Natural killer cell treated with Interleukin-12 subunit alpha and Interleukin-12 subunit beta and Interleukin-15 and Interleukin-18, amount 100 ng/mL, for 72 hours (primary cell): ENCODE results near the gene PRX. TPM values are rescaled to one million over a fixed set of nuclear protein-coding genes. Genes with fewer than 3 reads are reported as not detected.
A peak's percentile ranks its signal among the peaks of the same experiment; 100 is the strongest.
"Not testable (repeated sequence)": the region's sequence is repeated elsewhere in the genome, so short reads cannot be mapped to it uniquely, and the experiment has no call there.

ENCODE experiments used
- ATAC-seq, 2 donors: fragments of 150-1000 bp; cut with Tn5 transposase in 1 of 2; sonication (Bioruptor Pico), chemical (Tn5 transposase) in 1 of 2; 2 replicates each; pipeline ENCODE4 v1.10.0; 2021
- DNase-seq: peaks from one replicate; pipeline ENCODE4 v3.0.0; 2022; ENCODE audit warnings: low spot score
- H3K27ac Mint-ChIP-seq, 2 donors: 1 replicate in 1 of 2; 2 replicates in 1 of 2; pipeline ENCODE4 v1.8.0; 2022; ENCODE audit warnings: mixed read lengths in 2 of 2, mild to moderate bottlenecking in 1 of 2, moderate library complexity in 1 of 2
- H3K27me3 Mint-ChIP-seq, 2 donors: 1 replicate in 1 of 2; 2 replicates in 1 of 2; pipeline ENCODE4 v1.8.0; 2022; ENCODE audit warnings: mixed read lengths in 2 of 2
- H3K36me3 Mint-ChIP-seq: one replicate; pipeline ENCODE4 v1.8.0; 2022; ENCODE audit warnings: mixed read lengths
- H3K4me1 Mint-ChIP-seq, 2 donors: 1 replicate in 1 of 2; 2 replicates in 1 of 2; pipeline ENCODE4 v1.8.0; 2022; ENCODE audit warnings: low read depth in 2 of 2, mixed read lengths in 2 of 2, mild to moderate bottlenecking in 1 of 2
- H3K4me3 Mint-ChIP-seq: one replicate; pipeline ENCODE4 v1.8.0; 2022; ENCODE audit warnings: mixed read lengths
- H3K9me3 Mint-ChIP-seq: 2 replicates; pipeline ENCODE4 v1.8.0; 2022; ENCODE audit warnings: mixed read lengths
- total RNA-seq, 2 donors: library from RNA; stranded (reverse); gene quantifications; one replicate each; pipeline ENCODE4 v1.2.3, GENCODE V29; 2022

The PRX gene, protein sequence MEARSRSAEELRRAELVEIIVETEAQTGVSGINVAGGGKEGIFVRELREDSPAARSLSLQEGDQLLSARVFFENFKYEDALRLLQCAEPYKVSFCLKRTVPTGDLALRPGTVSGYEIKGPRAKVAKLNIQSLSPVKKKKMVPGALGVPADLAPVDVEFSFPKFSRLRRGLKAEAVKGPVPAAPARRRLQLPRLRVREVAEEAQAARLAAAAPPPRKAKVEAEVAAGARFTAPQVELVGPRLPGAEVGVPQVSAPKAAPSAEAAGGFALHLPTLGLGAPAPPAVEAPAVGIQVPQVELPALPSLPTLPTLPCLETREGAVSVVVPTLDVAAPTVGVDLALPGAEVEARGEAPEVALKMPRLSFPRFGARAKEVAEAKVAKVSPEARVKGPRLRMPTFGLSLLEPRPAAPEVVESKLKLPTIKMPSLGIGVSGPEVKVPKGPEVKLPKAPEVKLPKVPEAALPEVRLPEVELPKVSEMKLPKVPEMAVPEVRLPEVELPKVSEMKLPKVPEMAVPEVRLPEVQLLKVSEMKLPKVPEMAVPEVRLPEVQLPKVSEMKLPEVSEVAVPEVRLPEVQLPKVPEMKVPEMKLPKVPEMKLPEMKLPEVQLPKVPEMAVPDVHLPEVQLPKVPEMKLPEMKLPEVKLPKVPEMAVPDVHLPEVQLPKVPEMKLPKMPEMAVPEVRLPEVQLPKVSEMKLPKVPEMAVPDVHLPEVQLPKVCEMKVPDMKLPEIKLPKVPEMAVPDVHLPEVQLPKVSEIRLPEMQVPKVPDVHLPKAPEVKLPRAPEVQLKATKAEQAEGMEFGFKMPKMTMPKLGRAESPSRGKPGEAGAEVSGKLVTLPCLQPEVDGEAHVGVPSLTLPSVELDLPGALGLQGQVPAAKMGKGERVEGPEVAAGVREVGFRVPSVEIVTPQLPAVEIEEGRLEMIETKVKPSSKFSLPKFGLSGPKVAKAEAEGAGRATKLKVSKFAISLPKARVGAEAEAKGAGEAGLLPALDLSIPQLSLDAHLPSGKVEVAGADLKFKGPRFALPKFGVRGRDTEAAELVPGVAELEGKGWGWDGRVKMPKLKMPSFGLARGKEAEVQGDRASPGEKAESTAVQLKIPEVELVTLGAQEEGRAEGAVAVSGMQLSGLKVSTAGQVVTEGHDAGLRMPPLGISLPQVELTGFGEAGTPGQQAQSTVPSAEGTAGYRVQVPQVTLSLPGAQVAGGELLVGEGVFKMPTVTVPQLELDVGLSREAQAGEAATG (N-terminal part only)
- under 1 TPM; 0.48 to 0.78 TPM for total RNA-seq

DNA sequence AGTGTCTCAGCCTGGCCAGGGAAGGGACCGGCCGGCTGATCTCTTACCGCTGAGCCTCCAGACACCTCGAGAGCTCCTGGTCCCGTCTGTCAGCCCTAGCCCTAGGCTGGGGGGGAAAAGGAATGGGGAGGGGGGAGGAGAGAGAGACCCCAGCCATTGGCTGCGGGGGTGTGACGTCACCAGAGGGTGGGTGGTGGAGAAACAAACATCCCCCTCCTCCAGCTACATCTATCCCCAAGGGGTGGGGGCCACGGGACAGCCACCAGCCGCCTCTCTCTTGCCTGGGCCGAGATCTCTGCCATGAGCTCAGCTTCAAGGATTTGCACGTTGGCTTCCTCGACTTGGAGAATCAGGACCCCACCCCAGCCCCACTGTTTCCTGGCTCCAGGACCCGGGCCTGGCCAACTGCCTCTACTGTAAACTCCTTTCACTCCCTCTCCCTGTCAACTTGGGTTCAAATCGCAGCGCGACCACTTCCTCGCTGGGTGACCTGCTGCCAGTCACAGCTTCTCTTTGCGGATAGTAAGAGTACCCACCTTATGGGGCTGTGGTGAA lies at the start of gene PRX:
TSS of gene PRX (minus strand) at position 88 of the 555 bp plus-strand sequence. CDS start 5,446 bp downstream, outside the sequence.
- DNase-seq (no peak), ATAC-seq (no peak)
- Mint-ChIP-seq H3K9me3 (no peaks in the 10 kb centered on the region), H3K36me3 (no peaks in the 10 kb centered on the region), H3K4me3 (peak within 1 kb of the TSS; percentile 4), H3K27ac (no peak within 1 kb of the TSS), H3K4me1 (peaks cover 30 to 35% of the 10 kb centered on the region in 2 donors), H3K27me3 (peaks cover 0 to 3% of the 10 kb centered on the region in 2 donors)

- H3K9me3 Mint-ChIP-seq, result no peaks in the 10 kb centered on the region
- H3K27ac Mint-ChIP-seq, result no peak overlapping the region
- DNase-seq, result no peak
- no peak for ATAC-seq
- H3K36me3 Mint-ChIP-seq, result peaks cover 4% of the 10 kb centered on the region
- peaks cover 23 to 26% of the 10 kb centered on the region in 2 donors for H3K4me1 Mint-ChIP-seq
- H3K27me3 Mint-ChIP-seq, result peaks cover 6 to 8% of the 10 kb centered on the region in 2 donors
- no peak overlapping the region for H3K4me3 Mint-ChIP-seq
Observed at GRCh38 chr19:40461669-40462221, 48.6 kb upstream of the PRX start.

GRCh38 chr19:40460185-40460584 lies 47.0 kb upstream of the PRX start:
- no peaks in the 10 kb centered on the region for H3K27me3 Mint-ChIP-seq
- no peaks in the 10 kb centered on the region for H3K9me3 Mint-ChIP-seq
- DNase-seq (no peak), ATAC-seq (no peak)
- no peak overlapping the region for H3K4me3 Mint-ChIP-seq
- no peaks in the 10 kb centered on the region for H3K36me3 Mint-ChIP-seq
- H3K27ac Mint-ChIP-seq, result no peak overlapping the region
- H3K4me1 Mint-ChIP-seq, result peaks cover 8 to 10% of the 10 kb centered on the region in 2 donors

- no peaks in the 10 kb centered on the region for H3K36me3 Mint-ChIP-seq
- H3K27me3 Mint-ChIP-seq, result no peaks in the 10 kb centered on the region
- H3K9me3 Mint-ChIP-seq, result no peaks in the 10 kb centered on the region
- DNase-seq, result no peak
- H3K4me1 Mint-ChIP-seq, result peaks cover 0 to 3% of the 10 kb centered on the region in 2 donors
- no peak for ATAC-seq
- no peak overlapping the region for H3K27ac Mint-ChIP-seq
- no peak overlapping the region for H3K4me3 Mint-ChIP-seq
Observed at GRCh38 chr19:40458597-40458974, 45.4 kb upstream of the PRX start.

GRCh38 chr19:40457953-40458596 lies 44.9 kb upstream of the PRX start:
- H3K9me3 Mint-ChIP-seq, result no peaks in the 10 kb centered on the region
- DNase-seq (no peak), ATAC-seq (no peak)
- no peak overlapping the region for H3K27ac Mint-ChIP-seq
- H3K4me3 Mint-ChIP-seq, result no peak overlapping the region
- peaks cover 0 to 3% of the 10 kb centered on the region in 2 donors for H3K4me1 Mint-ChIP-seq
- no peaks in the 10 kb centered on the region for H3K36me3 Mint-ChIP-seq
- no peaks in the 10 kb centered on the region for H3K27me3 Mint-ChIP-seq

DNA sequence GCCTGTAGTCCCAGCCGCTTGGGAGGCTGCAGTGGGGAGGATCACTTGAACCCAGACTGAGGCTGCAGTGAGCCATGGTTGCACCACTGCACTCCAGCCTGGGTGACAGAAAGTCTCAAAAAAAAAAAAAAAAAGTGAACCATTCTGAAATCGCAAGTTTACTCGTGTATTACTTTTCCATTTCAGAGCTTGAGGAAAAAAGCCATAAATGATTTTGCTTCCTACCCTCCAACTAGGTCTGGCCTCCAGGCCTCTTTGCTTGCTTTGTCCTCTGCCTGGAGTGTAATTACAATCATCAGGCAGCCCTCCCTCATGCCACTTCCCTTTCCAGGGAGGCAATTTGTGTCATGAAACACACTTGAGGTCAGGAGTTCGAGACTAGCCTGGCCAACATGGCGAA lies 43.9 kb upstream of the PRX start:
- no peak for DNase-seq
- no peak for ATAC-seq
- Mint-ChIP-seq H3K4me1 (peaks cover 0 to 3% of the 10 kb centered on the region in 2 donors), H3K27me3 (no peaks in the 10 kb centered on the region), H3K9me3 (no peaks in the 10 kb centered on the region), H3K4me3 (no peak overlapping the region), H3K27ac (no peak overlapping the region), H3K36me3 (no peaks in the 10 kb centered on the region)

DNA sequence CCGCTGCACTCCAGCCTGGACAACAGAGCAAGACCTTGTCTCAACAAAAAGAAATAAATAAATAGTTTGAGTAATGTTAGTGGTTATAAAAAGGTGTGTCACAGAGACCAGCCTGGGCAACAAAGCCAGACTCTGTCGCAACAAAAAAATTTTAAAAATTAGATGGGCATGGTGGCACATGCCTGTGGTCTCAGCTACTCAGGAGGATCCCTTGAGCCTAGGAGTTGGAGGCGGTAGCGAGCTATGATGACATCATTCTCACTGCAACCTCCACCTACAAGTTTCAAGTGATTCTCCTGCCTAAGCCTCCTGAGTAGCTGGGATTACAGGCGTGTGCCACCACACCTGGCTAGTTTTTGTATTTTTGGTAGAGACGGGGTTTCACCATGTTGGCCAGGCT lies 40.8 kb upstream of the PRX start:
- ATAC-seq, DNase-seq, H3K36me3 Mint-ChIP-seq, H3K27ac Mint-ChIP-seq, H3K4me1 Mint-ChIP-seq, H3K4me3 Mint-ChIP-seq, H3K27me3 Mint-ChIP-seq, H3K9me3 Mint-ChIP-seq: not testable (repeated sequence)

DNA sequence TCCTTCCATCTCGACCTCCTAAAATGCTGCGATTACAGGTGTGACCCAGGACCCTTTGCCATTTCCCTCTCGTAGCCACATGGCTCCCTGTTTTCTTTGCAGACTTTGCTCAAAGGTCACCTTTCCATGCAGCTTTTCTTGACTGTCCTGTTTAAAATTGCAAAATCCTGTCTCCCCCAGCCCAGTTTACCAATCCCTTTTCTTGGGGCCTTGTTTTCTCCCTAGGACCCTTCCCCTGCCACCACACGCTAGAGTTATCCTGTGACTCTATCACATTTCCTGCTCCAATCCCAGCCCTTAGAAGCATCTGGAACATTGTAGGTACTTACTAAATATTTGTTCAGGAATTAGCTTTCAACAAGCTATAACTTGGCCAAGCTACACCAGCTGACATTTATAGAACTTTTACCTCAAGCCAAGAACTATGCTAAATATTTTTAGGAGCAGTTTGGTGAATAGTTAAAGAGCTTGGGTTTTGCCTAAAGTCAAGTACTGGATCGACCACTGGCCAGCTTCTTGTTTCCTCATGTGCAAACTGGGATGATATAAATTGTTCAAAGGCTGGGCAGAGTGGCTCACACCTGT lies 40.1 kb upstream of the PRX start:
- DNase-seq, result no peak
- H3K4me3 Mint-ChIP-seq, result no peak overlapping the region
- no peak for ATAC-seq
- H3K27ac Mint-ChIP-seq, result no peak overlapping the region
- no peaks in the 10 kb centered on the region for H3K36me3 Mint-ChIP-seq
- H3K27me3 Mint-ChIP-seq, result no peaks in the 10 kb centered on the region
- no peaks in the 10 kb centered on the region for H3K9me3 Mint-ChIP-seq
- no peaks in the 10 kb centered on the region for H3K4me1 Mint-ChIP-seq

- Mint-ChIP-seq H3K27me3 (no peaks in the 10 kb centered on the region), H3K9me3 (no peaks in the 10 kb centered on the region), H3K27ac (no peak overlapping the region)
Observed at GRCh38 chr19:40452016-40452415, 38.8 kb upstream of the PRX start.

DNA sequence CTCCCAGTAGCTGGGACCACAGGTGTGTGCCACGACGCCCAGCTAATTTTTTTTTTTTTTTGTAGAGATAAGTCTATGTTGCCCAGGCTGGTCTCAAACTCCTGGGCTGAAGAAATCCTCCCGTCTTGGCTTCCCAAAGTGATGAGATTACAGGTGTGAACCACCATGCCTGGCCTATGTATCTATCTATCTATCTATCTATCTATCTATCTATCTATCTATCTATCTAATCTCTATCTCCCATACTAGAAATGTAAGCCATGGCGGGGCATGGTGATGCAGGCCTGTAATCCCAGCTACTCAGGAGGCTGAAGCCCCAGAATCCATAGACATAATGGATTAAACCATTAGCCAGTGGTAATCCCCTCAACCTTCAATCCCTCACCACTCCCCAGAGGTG lies 37.5 kb upstream of the PRX start:
- ATAC-seq, result no peak

More at GRCh38 chr19:40452016-40452415, 38.8 kb upstream of the PRX start:
- DNase-seq, result no peak
- no peak for ATAC-seq
- no peaks in the 10 kb centered on the region for H3K36me3 Mint-ChIP-seq
- no peaks in the 10 kb centered on the region for H3K4me1 Mint-ChIP-seq
- no peak overlapping the region for H3K4me3 Mint-ChIP-seq

GRCh38 chr19:40449506-40449905 lies 36.3 kb upstream of the PRX start:
- Mint-ChIP-seq H3K4me3 (no peak overlapping the region), H3K4me1 (peaks cover 4 to 6% of the 10 kb centered on the region in 2 donors), H3K27ac (no peak overlapping the region)

More for the DNA sequence above, 37.5 kb upstream of the PRX start:
- Mint-ChIP-seq H3K4me3 (no peak overlapping the region), H3K36me3 (no peaks in the 10 kb centered on the region), H3K9me3 (no peaks in the 10 kb centered on the region), H3K27me3 (no peaks in the 10 kb centered on the region), H3K4me1 (no peaks in the 10 kb centered on the region), H3K27ac (no peak overlapping the region)
- no peak for DNase-seq

GRCh38 chr19:40446263-40446784 lies 33.1 kb upstream of the PRX start:
- H3K9me3 Mint-ChIP-seq, result no peaks in the 10 kb centered on the region
- peak overlapping the region in 1 of 2 donors; percentile 37 for H3K27ac Mint-ChIP-seq
- peaks cover 5% of the 10 kb centered on the region for H3K36me3 Mint-ChIP-seq
- peak overlapping the region; percentile 5 for H3K4me3 Mint-ChIP-seq
- no peak for ATAC-seq
- H3K4me1 Mint-ChIP-seq, result peaks cover 12 to 22% of the 10 kb centered on the region in 2 donors
- no peak for DNase-seq
- H3K27me3 Mint-ChIP-seq, result no peaks in the 10 kb centered on the region

More at GRCh38 chr19:40449506-40449905, 36.3 kb upstream of the PRX start:
- H3K9me3 Mint-ChIP-seq, result no peaks in the 10 kb centered on the region
- DNase-seq (no peak), ATAC-seq (no peak)
- no peaks in the 10 kb centered on the region for H3K27me3 Mint-ChIP-seq
- H3K36me3 Mint-ChIP-seq, result no peaks in the 10 kb centered on the region
